ENCODE measurements around the gene MLLT6.
"Not testable (repeated sequence)": the region's sequence is repeated elsewhere in the genome, so short reads cannot be mapped to it uniquely, and the experiment has no call there.

GRCh38 chr17:38726145-38726544 is 21.1 kb downstream of the MLLT6 start:
- TF ChIP-seq CTCF, EZH2, EZH2phosphoT487 (IDR thresholded peaks at IDR 0.05): not testable (repeated sequence)
